GM18861 (cell line): Measurements from ENCODE around the gene CERS5.
A peak's percentile ranks its signal among the peaks of the same experiment; 100 is the strongest.

ENCODE experiments used
- ATAC-seq: cut with Tn5 transposase; IDR thresholded peaks from one replicate; pipeline ENCODE4 v1.9.1; 2021; ENCODE audit not compliant: unreplicated experiment

Gene CERS5

DNA sequence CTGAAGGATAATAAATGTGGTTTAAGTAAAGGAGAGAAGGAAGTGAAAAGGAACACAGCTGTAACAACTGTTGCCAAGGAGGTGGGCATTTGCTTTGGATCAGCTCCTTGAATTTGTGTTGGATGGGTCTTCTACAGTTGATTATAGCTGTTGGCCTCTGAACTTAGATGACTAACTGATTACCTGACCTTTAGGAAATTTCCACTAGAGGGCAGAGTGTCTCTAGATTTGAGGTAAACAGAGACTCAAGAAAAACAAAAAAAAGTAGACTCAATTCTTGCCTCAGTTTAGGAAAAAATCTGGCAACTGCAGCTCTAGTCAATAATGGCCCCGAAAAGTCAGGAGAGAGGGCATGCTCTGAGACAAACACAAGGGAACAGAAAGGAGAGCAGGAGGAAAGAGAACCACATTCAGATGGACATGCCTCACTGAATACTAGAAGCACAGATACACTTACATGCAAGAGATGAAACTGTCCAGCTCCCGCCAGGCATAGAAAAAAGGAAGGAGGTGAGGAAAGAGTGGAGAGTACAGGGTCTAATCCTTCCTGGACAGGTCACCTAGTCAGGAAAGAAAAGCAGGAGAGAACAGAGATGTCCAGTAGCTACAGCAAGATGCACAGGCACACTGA is 34.5 kb downstream of the CERS5 start:
- ATAC-seq = no peak

DNA sequence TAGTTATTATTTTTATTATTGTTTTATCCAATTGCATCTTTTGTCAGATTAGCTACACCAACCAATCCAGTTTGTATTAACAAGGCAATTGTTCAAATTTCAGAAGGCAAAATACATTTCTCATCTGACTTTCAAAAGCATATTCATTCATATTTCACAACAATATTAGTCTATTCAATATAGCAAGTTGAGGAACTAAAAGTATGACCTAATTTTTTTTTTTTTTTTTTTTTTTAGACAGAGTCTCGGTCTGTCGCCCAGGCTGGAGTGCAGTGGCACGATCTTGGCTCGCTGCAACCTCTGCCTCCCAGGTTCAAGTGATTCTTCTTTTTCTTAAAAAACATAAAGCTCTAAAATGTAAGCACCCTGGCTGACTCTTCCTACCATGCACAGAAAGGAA is 37.9 kb downstream of the CERS5 start:
- ATAC-seq = no peak

DNA sequence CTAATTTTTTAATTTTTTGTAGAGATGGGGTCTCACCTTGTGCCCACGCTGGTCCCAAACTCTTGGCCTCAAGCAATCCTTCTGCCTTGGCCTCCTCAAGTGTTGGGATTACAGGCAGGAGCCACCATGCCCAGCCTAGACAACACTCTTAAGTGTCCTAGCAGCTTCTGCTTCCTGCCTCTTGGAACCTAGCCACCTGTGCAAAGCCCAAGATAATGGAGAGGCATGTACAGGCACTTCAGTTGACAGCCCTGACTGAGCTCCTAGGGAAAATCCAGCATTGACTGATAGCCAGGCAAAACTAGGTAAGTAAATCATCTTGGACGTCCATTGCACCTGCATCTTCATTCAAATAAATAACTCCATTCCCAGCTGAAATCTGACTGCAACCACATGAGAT is 39.6 kb downstream of the CERS5 start:
- ATAC-seq = no peak

DNA sequence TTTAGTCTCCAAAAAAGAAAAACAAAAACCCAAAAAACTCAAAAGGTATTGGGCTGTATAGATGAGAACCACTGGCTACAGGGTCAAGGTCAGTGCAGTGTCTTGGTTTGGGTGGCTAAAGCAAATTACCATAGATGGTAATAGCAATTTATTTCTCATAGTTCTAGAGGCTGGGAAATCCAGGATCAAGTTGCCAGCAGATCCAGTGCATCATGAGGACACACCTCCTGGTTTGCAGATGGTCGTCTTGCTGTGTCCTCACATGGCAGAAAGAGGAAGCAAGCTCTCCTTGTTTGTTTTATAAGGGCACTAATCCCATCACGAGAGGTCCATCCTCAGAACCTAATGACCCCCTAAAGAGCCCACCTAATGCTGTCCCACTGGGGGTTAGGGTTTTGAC is 44.0 kb downstream of the CERS5 start:
- no peak for ATAC-seq

DNA sequence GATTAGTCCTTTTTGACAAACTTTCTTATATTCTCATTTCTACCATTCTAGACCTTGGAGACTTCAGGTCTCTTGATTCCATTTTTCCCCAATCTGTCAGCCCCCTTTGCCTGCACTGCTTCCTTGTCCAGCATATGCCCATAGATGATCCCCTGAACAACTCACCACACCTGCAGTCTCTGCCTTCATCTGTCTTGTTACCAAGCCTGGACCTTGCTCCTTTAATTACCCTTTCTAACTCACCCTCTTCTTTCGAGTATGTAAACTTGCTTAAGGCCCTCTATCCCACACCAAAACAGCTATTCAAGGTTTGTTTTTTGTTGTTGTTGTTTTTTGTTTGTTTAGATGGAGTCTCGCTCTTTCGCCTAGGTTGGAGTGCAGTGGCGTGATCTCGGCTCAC is 45.5 kb downstream of the CERS5 start:
- ATAC-seq = no peak

DNA sequence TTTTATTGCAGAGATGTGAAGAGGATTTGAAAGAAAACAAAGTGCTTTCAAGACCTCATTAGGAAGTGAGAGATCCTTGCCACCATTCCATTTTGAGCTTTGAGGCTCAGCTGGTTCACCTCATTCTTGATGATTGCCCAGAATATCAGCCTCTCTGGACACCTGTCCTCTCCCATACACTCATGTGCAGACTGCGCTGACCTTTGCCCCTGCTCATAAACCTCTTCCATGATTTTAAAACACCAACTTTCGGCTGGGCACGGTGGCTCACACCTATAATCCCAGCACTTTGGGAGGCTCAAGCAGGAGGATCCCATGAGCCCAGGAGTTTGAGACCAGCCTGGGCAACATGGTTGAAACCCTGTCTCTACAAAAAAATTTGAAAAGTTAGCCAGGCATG is 46.2 kb downstream of the CERS5 start:
- no peak for ATAC-seq

DNA sequence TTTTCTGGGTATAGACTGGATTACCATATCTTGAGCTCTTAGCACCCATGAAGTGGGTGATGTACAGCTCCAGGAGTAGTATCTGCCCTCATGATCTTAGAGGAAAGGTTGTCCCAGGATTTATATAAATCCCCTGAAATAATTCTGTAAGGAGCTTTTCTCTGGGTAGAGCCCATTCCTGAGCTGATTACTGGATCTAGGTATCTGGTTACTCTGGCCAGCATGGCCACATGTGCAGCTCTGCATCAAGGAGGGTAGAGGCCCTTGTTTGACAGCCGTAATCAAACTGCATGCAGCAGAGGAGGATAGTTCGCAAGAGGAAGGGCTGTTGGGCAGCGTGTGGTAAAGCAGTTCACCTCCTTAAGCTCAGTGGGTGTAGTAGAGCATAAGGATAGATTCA is 46.6 kb downstream of the CERS5 start:
- ATAC-seq = no peak

DNA sequence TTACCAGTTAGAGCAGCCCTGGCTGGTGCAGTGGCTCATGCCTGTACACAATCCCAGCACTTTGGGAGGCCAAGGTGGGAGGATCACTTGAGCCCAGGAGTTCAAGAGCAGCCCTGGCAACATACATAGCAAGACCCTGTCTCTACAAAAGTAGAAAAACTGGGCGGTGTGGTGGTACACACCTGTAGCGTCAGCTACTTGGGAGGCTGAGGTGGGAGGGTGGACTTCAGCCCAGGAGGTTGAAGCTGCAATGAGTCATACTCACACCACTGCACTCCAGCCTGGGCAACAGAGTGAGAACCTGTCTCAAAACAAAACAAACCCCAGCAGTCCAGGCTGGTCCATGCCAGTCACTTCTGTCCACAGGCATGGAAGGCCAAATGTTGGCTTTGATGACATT is 47.8 kb downstream of the CERS5 start:
- ATAC-seq = no peak

DNA sequence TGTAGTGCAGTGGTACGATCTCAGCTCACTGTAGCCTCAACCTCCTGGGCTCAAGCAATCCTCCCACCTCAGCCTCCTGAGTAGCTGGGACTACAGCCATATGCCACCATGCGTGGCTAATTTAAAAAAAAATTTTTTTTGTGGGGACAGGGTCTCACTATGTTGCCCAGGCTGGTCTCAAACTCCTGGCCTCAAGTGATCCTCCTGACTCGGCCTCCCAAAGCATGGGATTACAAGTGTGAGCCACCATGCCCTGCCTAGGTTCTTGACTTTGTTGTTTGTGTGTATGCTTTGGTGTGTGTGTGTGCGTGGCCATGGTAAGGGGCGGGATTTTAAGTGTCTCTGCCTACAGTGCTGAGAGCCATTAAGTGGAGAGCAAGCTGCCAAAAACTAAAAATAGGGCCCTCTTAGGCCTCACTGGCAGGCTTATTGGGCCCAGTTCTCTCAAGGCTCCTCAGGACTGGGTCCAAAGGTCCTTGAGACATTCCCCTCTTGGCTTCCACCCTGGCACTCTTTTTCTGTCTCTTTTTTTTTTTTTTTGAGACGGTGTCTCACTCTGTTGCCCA is 50.0 kb downstream of the CERS5 start:
- ATAC-seq = no peak

DNA sequence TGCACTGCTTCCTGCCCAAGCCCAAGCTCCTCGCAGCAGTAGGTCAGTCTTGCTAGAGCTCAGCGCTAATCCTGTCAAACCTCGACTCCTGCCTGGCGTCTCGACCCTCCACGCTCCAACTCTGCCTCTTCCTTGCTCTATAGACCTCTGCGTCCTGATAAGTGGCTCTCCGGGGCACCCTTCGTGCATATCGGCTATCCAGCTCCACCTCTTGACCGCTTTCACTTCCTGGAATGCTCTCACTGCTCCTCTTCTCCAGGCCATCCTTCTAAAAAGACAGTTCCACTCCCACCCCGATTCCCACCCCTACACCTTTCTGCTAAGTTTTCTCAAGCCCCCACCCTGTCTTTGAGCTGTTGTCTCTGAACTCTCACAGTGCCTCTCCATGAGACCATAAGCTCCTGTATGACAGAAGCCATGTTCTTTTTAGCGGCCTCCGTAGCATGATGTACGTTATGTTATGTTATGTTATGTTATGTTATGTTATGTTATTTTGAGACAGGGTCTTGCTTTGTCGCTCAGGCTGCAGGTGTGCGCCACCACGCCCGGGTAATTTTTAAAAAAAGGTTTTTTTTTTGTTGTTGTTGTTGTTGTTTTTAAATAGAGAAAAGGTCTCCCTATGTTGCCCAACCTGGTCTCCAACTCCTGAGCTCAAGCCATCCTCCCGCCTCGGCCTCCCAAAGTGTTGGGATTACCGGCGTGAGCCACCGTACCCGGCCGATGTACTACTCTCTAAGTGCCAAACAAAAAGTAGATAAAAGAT is 54.5 kb downstream of the CERS5 start:
- no peak for ATAC-seq

DNA sequence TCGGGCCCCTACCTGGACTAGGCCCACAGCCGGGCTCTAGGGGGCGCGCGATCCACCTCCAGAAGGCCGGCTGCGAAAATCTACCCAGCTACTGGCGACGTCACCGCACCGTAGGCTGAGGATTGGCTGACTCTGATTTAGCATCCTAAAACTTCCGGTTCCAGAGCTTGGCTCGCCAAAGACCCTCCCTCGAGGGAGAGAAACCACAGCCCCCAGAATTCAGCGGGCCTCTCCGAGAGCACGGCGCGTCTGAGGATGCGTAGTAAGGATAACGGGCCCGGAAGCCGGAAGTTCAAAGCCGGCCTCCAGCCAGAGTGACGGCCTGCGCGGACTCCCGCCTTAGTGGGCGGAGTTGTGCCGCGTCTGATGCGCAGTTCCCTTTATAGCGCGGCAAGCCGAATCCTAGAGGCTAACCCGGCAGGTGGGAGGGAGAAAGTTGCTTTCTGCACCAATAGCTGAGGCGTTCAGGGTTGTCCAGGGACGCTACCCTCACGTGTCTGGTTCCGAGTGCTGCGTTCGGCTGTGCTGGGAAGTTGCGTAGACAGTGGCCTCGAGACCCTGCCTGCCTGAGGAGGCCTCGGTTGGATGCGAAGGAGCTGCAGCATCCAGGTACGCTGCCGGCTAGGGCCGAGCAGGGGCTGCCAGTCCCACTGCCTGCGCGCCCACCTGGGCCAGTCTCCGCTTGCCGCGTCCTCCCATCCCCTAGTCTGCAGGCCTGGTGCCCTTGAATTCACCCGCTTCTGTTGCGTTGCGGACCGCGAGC is 55.3 kb downstream of the CERS5 start, which contains the start of gene COX14:
COX14 (plus strand) TSS at position 544 of the 763 bp plus-strand sequence. CDS start 7,808 bp downstream, outside the sequence.
- peak; percentile 79 for ATAC-seq

DNA sequence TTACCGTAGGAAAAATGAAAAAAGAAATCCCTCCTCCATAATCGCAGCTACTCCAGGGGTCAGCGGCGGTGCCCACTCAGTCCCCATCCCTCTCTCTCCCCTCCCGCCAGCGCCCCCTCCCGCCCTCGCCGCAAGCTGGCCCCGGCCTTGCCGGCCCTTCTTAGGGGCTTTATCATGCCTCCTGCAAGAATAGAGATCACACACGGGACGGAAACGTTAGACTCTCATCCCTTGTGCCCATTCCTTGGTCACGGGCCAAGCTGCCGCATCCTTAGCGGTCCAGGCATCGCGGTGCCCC is 55.8 kb downstream of the CERS5 start:
- no peak for ATAC-seq

DNA sequence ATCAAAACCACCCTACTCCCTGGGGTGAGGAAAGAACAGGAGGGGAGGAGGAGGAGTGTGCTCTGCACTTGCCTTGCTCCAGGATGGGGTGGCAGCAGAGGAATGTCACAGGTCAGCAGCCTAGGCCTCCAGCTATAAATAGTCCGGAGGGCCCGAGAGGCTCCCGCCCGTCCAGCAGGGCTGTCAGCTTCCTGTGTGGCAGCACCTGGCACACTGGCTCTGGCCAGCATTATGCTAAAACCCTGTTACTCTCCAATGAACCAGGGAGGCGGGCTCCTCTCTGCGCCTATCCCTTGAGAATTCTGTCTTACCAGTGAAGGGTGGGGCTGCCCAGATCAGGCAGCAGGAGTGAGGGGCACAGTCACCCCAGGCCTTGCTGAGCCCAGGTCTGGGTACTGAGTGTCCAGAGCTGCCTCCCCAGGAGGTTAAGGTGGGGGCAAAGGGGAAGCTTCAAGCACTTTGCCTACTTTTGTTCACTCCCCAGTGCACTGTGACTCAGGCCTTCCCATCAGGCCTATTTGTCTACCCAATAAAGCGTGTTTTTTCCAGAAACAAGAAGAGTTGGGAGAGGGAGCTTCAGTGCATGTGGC is 56.3 kb downstream of the CERS5 start:
- no peak for ATAC-seq

DNA sequence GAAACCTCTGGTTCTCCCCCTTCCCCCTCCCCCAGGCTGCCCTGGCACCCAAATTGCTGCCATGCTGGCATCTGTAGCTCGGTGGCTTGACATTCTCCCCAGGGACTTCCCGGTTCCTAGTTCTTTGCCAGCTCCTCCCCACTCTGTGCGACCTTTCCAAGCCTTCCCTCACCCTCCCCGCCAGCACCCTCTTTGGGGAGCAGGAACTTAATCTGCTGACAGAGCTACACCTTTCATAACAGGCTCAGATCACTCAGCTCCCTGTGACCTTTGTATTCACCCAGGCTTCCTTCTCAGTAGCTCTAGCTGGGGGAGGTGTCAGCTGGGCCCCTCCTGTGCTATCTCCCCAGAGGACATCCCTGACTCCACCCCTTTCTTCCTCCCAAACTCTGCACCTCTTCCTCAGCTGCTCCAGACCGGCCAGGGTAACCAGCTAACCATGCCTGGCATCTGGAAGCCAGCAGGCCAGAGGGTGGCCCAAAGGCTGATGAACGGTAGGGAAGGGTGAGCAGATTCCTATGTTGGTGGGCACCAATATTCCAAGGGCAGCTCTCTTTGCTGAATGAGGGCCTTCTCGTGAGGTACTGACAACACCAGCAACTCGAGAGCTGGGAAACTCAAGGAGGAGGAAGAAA is 56.9 kb downstream of the CERS5 start:
- ATAC-seq = no peak

DNA sequence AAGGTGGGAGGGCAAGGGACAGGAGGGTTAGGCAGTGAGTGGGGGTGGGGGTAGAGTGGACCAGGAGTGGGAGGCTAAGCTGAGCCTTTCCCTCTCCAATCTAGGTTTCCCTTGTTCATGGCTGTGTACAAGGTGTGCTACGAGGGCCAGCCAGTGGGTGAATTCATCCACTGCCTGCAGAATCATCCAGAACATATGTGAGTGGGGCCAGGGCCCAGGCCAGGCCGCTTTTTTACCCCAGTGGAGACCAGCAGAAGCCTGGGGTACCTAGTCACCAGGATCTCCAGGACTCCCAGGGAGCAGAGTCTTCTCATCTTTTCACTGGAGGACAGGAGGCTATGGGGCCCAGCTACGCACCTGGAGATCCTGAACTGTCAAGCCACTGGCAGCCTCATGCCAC is 57.9 kb downstream of the CERS5 start:
- no peak for ATAC-seq

DNA sequence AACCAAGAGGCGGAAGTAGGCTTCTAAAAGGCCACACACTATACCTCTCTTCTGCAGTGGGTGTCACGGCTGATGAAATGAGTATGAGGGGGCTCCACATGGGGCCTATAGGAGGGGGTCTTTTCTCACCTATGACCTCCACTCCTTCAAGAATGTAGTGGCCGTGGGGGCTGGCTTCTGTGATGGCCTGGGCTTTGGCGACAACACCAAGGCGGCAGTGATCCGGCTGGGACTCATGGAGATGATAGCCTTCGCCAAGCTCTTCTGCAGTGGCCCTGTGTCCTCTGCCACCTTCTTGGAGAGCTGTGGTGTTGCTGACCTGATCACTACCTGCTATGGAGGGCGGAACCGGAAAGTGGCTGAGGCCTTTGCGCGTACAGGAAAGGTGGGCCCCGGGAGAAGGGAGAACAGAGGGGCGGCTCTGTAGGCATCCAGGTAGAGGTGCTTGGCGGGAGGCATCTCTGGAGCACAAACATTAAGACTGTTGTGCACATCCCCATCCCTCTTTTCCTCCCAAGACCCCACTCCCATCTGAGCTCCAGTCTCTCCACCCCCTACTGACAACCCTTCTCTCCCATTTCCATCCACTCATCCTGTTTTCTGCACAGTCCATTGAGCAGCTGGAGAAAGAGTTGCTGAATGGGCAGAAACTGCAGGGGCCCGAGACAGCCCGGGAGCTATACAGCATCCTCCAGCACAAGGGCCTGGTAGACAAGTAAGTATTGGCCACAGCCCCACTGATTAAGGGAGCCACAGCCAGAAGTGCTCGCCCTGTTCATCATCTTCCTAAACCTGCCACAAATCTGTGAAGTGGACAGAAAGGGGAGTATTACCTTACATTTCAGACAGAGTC is 59.5 kb downstream of the CERS5 start:
- ATAC-seq = no peak

DNA sequence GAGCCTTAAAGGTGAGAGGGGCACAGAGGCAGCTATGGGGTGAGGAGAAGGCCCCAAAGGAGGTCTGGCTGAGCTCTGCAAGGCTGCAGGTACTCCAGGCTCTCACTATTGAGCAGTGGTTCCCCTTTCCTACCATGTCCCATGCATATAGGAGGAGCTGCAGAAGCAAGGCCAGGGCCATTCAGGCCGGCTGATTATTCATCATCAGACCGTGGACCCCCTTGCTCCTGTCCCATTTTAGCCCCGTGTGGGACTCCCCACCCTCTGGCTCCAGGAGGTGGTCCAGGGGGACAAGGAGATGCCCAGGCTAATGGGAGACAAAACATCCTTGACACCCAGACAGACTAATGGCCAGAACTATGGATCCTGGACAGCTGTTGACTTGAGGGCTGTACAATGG is 60.3 kb downstream of the CERS5 start:
- ATAC-seq = no peak

DNA sequence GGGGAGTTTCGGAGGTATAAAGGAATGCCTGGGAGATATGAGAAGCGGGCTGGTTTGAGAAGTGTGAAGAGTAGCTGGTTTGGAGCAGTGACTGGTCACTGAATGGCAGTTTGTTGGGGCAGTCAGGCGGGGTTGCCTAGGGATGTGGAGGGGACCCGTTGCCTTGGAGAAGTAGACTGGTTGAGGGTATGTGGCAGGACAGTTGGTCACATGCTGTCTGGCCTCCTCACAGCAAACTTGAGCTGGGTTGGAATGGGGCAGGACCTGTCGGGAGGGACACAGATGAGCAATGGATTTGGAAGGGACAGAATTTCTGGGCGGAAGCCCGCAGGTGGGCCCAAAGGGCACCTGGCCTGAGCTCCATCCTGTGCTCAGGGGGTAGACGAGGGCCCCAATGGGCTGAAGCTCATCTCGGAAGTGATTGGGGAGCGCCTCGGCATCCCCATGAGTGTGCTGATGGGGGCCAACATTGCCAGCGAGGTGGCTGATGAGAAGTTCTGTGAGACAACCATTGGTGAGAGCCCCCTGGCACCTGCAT is 61.2 kb downstream of the CERS5 start:
- no peak for ATAC-seq

DNA sequence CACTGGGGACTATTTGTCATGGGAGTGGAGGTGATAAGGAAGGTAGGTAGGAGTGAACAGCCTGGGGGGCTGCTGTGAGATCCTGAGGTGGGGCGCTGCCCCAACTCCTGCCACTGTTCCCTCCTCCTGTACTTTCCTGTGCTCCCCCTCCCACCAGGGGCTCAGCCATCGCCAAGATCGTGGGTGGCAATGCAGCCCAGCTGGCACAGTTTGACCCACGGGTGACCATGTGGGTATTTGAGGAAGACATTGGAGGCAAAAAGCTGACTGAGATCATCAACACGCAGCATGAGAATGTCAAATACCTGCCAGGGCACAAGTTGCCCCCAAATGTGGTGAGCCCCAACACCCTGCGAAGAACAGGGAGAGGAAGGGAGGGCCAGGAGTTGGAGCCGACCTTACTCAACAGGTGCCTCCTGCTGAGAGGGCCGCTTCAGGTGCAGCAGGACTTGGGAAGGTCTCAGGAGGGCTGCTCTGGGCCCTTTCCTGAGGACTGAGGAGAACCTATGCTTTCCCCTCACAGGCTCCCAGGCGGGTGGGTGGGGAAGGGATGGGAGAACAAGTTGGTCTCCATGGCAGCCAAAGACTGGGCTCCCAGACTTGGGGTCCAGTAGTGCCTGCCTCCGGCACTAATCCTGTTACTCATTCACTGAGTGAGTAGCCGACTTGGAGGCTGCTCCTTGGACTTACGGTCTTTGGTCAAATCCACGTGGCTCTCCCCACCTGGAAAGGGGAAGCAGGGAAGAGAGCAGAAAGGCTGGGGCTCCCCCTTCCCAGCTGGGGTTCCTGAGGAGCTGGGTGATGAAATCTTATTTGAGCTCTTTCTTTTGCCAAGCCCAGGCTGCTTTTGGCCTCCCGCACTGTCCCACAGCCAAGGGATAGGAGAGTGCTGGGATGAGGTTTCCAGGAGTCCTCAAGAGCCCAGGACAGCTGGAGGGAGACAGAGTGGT is 62.5 kb downstream of the CERS5 start:
- no peak for ATAC-seq
